Measurements from ENCODE around the gene CHST13.
"Not testable (repeated sequence)": the region's sequence is repeated elsewhere in the genome, so short reads cannot be mapped to it uniquely, and the experiment has no call there.

The CHST13 gene

DNA sequence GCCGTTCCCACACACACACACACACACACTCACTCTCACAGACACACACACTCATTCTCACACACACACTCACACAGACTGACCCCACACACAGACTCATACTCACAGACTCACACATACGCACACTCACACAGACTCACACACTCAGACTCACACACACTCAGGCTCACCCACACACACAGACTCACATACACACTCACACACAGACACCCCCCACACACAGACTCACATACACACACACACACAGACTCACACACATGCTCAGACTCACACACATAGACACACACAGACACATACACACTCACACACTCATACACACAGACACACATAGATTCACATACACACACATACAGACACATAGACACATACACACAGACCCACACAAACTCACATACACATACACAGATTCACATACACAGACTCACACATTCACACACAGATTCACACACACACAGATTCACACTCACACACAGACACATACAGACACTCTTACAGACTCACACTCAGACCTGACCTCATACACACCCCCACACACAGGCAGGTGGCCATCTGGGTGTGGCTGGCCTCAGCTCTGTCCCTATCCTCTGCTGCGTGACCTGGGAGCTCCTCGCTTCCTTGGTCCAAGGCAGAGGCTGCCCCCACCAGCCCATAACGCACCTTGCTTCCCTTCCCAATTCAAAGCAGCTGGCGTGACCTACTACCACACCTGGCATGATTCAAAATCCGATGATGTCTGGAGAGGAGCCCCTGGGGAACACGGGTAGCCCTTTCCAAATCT is 32.9 kb downstream of the CHST13 start:
- no peak for DNase-seq

DNA sequence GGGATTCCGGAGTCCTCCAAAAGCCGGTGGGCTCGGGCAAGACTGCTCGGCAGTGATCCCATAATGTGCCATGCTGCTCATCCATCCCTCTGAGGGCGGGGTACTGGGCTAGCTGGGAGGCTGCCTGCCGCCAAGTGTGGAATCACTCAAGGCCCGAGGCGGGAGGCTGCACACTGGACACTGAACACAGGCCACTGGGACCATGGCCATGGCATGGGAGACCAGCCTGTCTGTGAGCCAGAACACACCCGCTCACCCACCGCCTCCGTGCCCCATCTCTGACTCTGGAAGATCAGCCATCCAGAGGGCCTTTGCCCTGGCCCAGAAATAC is 33.4 kb downstream of the CHST13 start:
- no peak for DNase-seq

DNA sequence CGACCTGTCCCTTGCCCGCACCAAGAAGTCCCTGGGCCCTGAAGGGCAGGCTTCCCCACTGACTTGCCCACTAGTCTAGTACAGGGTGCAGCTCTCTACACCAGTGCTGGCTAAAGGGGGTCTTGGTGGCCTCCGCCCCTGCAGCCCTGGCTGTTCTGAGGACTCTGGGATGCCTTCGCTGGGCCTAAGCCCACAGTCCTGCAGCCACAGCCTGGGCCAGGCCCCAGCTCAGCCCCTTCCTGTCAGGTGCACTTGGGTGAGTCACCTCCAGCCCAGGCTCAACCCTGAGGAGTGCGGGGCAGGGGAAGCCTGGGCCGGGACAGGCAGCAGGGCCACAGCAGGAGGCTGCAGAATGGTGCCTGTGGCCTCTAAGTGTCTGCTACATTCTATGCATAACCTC is 33.8 kb downstream of the CHST13 start:
- no peak for DNase-seq

DNA sequence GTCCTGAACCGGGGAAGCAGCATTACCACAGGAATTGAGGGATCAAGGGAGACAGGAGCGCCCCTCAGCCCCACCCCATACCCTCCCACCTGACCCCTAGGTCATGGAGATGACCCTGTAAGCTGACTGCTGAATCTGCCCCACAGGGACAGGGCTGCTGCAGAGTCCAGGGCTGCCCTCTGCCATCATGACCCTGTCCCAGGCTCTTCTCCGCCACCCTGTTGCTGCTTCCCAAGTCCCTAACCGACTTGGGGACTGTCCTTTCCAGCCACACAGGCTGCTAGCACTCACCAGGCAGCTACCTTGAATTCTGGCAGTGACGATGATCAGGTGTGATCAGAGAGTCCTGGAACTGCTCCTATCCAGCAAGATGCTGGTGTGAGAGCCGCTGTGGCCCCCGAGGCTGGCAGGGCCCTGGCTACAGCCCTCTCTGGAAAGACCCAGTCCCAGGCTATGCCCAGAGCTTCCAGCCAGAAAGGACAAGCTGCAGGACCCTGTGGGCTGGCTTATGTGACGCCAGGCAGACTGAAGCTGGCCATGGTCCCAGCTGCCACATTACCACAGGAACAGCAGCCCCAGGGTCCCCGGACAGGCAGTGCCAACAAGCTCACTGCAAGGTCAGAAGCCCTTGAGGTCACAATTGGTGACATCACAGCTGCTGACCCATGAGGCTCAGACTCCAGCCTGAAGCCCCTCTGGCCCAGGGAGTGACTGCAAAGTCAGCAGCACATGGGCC is 34.5 kb downstream of the CHST13 start, which contains the start of gene C3orf22:
TSS of gene C3orf22 (minus strand) at position 597 of the 736 bp plus-strand sequence. CDS start 5,542 bp downstream, outside the sequence.
- DNase-seq, result no peak

DNA sequence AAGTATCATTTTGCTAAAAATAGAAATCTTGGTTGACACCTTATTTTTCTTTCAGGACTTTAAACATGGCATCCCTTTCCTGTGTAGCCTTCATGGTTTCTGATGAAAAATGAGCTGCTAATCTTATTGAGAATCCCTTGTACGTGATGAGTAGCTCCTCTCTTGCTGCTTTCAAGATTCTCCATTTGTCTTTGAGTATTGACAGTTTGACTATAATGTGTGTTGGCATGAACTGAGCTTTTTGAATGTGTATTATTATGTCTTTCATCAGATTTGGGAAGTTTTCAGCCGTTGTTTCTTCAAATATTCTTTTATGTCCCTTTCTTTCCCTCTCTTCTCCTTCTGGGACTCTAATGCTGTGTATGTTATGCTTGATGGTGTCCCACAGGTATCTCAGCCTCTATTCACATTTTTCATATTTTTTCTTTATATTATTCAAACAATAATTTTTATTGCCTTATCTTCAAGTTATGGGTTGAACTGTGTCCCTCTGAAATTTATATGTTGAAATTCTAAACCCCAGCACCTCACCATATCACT is 38.9 kb downstream of the CHST13 start:
- DNase-seq, result no peak

DNA sequence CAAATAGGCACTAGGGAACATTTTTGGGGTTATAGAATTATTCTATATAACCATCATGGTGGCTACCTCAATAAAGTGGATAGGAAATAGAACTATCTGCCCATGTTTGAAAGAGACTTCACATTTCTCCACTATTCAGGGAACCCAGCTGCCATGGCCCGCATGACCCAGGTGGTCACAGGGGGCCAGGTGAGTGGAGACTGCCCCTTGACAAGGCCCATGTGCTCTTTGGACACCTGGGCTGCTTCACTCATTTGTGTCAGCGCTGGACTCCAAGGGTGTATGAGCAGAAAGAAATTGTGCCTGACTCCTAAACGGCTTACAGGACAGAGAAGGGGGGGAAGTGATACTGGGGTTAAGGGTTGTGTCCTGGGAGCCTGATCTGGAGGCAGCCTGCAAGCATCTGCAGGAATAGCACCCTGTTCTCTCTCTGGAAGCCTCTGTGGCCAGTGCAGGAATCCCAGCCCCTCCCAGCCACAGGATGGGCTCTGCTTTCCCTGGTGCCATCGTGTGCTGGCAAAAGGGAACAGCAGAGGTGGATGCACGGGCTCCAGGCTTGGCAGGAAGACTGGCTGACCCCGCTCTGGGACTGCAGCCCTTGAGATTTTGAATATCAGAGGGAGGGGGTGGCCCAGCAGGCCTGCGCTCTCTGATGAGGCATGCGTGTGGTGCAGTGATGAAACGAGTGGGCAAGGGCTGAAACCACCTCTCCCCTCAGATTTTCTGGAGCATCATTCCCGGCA is 43.9 kb downstream of the CHST13 start:
- no peak for DNase-seq

DNA sequence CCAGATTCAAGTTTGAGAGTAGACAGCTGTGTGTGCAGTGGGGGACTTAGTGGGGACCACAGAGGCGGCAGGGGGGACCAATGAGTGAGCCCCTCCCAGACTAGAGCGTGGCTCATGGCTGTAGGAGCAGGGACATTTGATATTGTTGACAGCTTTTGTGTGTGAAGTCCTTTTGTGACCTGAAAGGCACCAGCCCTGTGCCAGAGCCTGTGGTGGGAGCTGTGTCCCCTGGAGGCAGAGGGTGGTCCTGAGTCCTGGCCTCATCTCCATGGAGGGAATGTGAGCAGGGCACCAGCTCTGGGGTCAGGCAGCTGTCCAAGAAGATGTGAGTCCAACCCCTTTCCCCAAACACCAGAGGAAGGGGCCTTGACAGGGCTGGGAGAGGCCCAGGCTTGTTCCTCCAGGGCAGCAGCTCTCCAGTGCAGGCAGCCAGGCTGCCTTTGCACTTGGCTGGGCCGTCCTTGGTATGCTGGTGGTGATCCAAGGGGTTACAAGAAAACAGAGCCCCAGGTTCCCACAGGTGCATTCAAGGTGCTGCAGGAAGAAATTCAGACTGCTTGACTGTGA is 44.9 kb downstream of the CHST13 start:
- no peak for DNase-seq

DNA sequence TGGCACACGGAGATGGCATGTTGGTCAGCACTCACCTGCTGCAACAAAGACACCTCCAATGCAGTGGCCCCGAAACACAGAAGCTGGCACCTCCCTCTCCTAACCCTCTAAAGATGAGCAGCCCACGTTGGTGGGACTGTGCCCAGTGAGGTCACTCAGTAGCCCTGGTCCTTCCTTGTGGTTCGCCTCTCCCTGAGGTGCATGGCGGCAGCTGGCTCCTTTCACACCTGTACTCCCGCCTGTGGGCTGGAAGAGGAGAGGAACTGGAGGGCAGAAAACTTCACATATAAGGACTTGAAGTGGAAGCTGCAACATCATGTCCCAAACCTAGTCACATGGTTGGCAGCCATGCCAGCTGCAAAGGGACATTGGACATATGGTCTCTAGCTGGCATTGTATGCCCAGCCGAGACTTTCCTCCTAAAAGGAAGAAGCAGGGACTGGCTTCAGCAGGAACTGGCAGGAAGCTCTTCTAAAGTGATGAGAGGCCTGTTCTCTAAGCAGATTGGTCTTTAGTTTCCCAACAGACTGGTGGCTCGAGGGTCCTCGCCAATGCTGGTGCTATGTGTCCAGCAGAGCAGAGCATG is 45.5 kb downstream of the CHST13 start:
- no peak for DNase-seq

DNA sequence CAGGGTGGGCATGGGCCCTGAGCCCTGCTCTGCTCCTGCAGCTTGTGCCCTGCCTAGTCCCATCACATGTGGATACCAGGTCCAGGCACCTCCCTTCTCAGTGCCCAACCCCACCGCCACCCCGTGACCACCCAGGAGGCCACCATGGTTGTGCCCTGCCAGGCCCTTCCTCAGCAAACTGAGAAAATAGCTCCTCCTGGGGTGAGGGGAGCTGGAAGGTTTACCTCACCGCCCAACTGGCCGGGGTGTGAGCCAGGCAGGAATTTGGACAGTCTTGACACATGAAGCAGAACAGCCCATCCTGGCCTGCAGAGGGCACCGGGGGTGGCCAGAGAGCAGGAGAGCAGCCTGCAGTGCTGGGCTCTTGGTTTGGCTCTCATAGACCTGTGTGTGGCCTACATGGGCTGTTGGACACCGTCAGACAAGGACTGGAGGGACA is 46.2 kb downstream of the CHST13 start:
- no peak for DNase-seq

DNA sequence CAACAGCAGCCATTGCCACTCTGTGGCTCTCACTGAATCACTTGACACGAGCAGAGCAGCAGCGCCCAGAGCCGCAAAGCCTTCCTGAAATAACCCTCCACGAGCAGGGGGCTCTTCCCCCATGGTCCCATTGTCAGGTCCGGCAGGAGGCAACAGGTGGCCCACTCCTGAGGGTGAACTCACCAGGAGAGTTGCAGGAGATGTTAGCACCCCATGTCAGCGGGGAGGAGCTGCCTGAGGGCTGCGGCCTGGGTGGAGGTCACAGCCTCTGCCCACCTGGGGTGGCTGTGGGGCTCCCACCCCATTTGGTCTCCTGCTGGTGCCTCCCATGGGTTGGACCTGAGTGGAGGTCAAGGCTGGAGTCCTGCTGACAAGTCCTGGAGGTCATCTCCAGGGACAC is 47.1 kb downstream of the CHST13 start:
- no peak for DNase-seq

DNA sequence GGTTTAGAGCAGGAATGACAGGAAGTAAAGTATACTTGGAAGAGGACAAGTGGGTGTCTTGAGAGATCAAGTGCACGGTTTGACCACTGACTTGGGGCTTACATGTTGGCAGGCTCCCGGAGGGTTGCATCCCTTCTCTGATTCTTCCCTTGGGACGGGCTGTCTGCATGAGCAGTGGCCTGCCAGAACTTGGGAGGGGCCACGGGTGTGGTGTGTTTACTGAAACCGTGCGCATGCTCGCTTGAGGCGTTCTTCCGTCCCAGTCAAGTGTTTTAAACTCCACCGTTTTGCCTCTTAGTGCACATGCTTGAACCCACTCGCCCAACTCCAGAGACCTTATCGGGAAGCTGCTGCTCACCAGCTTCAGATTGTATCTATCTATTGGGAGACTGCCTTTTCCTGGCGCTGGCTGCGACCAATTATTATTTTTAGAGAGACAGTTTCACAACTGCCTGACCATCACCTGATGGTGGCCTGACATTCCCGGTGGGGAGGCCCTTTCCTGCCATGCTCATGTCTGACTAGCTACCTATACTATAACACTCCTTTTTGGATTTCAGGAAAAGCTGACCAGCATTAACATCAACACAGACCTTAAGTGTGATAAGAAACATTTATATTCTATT is 49.6 kb downstream of the CHST13 start:
- DNase-seq, result no peak

DNA sequence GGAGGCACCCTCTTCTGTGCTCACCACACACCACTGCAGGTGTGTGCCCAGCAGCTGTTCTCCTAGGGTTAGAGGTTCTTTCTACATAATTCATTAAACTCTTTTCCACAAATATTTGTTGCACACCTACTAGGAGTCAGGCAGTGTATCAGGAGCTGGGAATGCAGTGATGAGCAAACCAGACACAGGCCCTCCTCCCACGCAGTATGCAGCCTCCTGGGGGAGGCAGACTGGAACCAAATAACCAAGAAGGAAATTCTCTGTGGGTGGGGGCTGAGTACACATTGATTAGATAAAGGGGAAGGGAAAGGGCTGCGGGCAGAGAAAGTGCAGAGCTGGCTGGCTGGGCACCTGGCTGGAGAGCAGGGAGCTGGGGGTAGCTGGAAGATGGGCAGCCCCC is 53.3 kb downstream of the CHST13 start:
- no peak for DNase-seq

DNA sequence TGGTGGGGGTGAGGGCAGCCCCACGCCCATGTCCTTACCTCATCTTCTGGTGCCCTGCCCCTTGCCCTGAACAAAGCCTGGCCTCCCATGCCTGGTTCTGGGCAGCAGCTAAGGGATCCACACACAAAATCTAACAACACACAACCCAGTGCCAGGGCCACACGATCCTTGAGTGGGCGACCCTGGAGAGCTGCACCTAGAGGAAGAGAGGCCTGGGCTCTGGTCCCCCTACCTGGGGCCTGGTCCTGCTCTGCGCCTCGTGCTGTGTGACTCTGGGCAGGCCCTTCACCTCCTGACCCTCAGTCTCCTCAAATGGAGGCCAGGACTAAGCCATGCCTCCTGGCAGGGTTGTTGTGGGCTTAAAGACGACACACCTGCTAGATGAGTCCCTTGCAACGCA is 54.7 kb downstream of the CHST13 start:
- DNase-seq, result no peak

DNA sequence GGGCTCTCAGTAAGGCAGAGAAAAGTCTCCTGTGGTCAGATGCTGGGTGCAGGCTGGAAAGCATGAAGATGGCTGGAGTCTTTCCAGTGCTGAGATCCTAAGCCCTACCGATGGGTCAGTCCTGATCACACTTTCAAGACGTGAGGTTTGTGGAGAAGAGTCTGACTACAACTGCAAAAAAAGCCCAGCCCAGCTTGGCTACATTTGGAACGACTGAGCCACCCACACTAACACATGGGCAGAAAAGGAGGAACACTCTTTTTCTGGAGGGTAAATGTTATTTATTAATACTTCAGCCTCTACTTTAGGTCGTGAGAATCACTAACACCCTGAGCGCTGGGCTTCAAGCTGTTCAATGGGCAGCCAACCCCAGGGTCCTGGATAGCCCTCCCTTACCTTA is 56.8 kb downstream of the CHST13 start:
- DNase-seq, result no peak

DNA sequence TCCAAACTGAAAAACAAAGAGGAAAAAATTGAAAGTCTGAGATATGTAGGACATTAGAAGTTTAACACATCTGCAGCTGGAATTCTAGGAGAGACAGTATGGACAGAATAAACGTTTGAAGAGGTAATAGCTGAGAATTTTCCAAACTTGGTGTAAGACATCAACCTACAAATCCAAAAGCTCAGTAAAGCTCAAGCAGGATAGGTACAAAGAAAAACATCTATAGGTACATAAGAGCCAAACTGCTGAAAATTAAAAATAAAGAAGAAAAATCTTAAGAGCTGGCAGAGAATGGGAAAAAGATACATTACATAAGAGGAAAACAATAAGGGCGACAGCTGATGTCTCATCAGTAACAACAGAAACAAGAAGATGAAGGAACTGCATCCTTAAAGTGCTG is 57.6 kb downstream of the CHST13 start:
- no peak for DNase-seq

DNA sequence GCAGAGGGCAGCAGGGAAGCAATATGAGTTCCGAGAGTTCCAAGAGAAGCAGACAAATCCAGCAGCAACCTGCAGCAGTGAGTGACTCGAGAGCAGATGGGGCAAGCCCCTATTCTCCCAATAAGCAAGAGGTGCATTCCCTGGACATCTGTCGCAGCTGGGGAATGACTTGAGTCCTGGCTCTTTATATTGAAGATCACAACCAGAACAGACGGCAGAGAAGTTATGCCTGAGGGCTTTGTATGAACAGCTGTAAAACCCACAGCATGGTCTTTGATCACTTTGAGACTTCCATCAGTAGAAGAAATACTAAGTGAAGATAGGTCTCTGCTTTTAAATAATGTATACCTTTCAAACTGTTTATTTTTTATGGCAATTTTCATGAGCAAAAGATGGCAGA is 58.4 kb downstream of the CHST13 start:
- DNase-seq, result no peak

DNA sequence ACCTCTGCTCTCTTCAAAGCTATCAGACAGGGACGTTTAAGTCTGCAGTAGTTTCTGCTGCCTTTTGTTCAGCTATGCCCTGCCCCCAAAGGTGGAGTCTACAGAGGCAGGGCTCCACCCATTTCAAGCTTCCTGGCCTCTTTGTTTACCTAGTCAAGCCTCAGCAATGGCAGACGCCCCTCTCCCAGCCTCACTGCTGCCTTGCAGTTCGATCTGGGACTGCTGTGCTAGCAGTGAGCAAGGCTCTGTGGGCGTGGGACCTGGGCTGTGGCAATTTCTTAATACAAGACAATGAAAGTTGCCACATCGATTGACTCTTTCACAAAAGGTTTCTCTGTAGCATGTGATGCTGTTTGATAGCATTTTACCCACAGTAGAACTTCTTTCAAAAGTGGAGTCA is 67.6 kb downstream of the CHST13 start:
- not testable (repeated sequence) for DNase-seq

Measured in SHP77 (cell line).